Measurements from ENCODE around the gene PI4KA.

DNA sequence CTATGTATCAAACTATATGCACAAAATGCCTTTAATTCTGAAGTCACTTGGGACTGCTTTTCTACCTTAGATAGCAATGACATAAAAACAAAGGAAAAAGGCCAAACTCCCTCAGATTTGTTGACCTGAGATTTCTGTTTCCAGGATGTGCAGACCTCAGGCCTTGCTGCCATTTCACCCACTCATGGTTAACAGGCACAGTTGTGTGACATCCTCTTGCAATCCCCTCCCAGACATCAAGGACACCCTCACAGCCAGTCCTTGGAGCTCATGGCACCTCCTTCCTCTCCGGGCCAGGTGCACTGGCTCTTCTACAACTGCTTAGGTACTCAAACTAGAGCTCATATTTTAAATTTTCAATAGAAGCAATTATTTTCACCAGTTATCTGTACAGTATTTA, 47.4 kb downstream of the PI4KA start:
- TF ChIP-seq, protein P1, sequence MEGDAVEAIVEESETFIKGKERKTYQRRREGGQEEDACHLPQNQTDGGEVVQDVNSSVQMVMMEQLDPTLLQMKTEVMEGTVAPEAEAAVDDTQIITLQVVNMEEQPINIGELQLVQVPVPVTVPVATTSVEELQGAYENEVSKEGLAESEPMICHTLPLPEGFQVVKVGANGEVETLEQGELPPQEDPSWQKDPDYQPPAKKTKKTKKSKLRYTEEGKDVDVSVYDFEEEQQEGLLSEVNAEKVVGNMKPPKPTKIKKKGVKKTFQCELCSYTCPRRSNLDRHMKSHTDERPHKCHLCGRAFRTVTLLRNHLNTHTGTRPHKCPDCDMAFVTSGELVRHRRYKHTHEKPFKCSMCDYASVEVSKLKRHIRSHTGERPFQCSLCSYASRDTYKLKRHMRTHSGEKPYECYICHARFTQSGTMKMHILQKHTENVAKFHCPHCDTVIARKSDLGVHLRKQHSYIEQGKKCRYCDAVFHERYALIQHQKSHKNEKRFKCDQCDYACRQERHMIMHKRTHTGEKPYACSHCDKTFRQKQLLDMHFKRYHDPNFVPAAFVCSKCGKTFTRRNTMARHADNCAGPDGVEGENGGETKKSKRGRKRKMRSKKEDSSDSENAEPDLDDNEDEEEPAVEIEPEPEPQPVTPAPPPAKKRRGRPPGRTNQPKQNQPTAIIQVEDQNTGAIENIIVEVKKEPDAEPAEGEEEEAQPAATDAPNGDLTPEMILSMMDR (IDR thresholded peaks at IDR 0.05) = no peak
- no peak for TF ChIP-seq POLR2A (IDR thresholded peaks at IDR 0.05)
